Stimulated activated CD8-positive, alpha-beta memory T cell treated with anti-CD3 and anti-CD28 coated beads, Interleukin-2, amount 100 ng/mL, for 1 hour (primary cell): ENCODE results near the gene QPCTL.
"Not testable (repeated sequence)": the region's sequence is repeated elsewhere in the genome, so short reads cannot be mapped to it uniquely, and the experiment has no call there.

ENCODE experiments used
- DNase-seq, 2 donors: peaks; one replicate each; pipeline ENCODE4 v3.0.0-alpha.2; 2020; ENCODE audit warnings: low read depth in 2 of 2

The QPCTL gene

GRCh38 chr19:45717131-45717982 lies 24.9 kb downstream of the QPCTL start:
- peak; percentile 95 for DNase-seq

DNA sequence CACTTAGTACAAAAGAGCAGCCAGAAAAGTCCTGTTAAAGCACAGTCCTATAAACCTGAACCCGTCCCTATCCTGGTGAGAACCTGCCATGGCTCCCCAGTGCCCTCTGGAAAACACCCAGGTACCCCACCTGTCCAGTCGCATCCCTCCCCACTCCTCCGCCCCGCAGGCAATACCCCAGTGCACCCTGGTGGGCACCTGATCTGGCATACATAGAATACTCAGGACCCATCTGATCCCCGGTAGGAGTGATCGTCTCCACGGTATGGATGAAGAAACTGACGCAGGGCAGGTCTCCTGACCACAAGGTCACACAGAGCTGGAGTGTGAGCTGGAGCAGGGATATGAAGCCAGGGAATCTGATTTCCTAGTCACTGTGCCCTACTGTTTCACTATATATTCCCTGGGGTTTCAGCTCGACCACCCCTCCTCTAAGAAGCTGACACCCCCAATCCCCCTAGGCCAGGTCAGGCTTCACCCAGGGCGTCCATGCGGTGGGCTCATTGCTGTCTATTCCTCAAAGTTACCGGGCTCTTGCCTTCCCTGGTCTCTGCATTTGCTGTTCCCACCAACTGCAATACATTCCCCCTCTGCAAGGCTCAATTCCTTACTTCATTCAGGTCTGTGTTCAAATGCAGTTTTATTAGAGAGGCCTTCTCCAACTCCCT lies 25.7 kb downstream of the QPCTL start:
- no peak for DNase-seq

DNA sequence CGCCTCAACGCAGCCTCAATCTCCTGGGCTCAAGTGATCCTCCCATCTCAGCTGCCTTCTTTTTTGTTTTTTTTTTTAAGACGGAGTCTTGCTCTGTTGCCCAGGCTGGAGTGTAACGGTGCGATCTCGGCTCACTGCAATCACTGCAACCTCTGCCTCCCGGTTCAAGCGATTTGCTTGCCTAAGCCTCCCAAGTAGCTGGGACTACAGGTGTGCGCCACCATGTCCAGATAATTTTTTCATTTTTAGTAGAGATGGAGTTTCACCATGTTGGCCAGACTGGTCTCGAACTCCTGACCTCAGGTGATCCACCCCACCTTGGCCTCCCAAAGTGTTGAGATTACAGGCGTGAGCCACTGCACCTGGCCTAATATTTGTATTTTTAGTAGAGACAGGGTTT lies 27.6 kb downstream of the QPCTL start:
- DNase-seq = not testable (repeated sequence)

DNA sequence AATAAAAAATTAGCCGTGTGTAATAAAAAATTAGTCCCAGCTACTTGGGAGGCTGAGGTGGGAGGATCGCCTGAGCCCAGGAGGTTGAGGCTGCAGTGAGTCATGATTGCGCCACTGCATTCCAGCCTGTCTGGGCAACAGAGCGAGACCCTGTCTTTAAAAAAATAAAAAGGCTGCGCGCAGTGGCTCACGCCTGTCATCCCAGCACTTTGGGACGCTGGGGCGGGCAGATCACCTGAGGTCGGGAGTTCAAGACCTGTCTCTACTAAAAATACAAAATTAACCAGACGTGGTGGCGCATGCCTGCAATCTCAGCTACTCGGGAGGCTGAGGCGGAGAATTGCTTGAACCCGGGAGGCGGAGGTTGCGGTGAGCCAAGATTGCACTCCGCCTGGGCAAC lies 36.2 kb downstream of the QPCTL start:
- DNase-seq = not testable (repeated sequence)

GRCh38 chr19:45729800-45730290 lies 37.4 kb downstream of the QPCTL start:
- DNase-seq = no peak

DNA sequence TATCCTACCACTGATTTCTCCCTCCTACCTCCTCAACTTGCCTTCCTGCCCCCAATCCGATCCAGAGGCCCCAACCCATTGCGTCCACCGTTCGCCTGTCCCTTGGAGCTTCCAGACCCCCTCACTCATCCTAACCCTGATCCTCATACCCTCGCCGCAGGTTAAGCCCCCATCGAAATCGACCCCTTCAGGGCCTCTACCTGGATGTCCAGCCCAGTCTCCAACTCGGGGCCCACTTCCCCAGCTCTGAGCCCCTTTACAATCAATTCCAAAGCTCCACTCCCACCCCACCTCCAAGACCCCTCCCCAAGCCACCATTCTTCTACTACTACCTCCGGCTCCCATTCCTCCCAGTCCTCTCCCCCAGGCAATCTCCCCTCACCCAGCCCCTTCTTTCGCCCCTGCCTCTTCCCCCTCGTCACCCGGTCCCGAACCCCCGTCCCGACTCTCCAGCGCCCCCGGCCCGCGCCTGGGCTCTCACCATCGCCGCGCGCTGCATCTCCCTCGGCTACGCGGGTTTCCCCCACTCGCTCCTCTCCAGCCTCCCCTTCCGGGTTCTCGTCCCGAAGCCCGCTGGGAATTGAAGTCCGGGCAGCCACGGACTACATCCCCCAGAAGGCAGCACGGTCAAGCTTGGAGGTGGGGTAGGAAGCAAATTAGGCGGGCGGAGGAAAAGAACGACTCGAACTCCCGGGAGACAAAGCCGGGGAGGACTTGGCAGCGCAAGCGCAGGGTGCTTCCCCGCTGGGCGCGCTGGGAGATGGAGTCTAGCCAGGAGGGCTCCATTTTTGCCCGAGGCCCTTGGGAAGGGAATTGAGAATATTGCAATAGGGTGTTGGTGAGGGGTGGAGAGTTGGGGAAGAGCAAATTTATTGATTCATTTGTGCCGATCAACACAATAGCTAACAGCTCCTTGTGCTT lies 38.2 kb downstream of the QPCTL start, which contains the start of gene FBXO46:
TSS of gene FBXO46 (minus strand) at position 529 of the 921 bp plus-strand sequence. CDS start 17,401 bp downstream, outside the sequence.
- peak; percentile 78 to 83 for DNase-seq

DNA sequence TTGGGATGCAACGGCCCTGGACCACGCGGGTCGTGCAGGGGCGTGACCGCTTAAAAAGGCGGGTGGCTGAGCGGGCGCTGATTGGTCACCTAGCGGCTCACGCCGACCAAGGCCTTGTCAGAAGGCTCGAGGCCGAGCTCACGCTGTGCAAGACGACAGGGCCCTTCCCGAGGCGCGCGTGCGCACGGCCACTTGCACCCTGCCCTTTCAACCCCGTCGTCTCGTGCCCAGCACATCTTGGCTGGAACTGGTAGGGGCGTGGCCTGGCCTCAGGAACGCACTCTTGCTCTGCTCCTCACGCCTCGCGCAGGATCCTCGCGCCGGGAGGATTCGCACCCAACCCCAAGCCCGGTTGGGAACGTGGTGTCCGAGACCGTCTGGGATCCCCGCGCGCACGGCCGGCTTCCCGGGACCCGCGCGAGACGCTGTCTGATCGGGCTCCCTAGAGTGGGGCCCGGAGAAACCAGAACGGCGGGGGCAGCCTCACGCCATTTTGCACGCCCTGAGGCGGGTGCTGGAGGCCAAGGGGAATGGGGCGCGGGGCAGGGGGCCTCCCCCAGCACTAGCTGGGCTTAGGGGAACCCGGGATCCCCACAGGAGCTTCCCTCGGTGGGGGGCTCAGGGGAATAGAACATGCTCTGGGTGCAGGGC lies 40.8 kb downstream of the QPCTL start, which contains the start of gene MEIOSIN:
TSS of gene MEIOSIN (plus strand) at position 280 of the 651 bp plus-strand sequence. CDS start 1,938 bp downstream, outside the sequence.
- no peak for DNase-seq

GRCh38 chr19:45739498-45740439 lies 47.3 kb downstream of the QPCTL start:
- DNase-seq = no peak

DNA sequence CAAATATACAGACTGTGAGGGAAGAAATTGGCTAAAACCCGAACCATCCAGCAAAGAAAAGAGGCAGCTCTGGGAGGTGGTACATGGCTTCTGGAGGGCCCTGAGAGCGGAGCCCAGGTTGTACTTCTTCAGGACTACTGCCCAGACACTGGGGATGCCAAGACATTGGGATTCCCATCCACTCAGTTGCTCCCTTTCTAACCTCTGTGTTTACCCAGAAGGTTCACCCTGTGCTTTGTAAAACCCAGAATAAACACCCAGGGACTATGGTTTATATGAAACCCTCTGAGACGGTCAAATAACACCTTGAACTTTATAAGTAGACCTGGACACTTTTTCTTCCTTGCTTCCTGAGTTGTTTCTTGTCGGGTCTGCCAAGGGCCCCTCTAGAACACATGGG lies 50.5 kb downstream of the QPCTL start:
- no peak for DNase-seq

DNA sequence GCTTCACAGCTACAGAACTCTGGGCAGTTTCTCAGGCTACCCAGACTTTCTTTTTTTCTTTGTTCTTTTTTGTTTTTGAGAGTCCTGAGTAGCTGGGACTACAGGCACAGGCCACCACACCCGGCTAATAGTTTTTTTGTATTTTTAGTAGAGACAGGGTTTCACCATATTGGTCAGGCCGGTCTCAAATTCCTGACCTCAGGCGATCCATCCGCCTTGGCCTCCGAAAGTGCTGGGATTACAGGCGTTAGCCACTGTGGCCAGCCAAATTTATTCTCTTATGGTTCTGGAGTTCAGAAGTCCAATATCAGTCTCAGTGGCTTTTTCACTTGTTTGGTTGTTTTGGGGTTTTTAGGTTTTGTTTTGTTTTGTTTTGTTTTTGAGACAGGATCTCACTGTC lies 53.1 kb downstream of the QPCTL start:
- no peak for DNase-seq

GRCh38 chr19:45746866-45747265 lies 54.4 kb downstream of the QPCTL start:
- no peak for DNase-seq

DNA sequence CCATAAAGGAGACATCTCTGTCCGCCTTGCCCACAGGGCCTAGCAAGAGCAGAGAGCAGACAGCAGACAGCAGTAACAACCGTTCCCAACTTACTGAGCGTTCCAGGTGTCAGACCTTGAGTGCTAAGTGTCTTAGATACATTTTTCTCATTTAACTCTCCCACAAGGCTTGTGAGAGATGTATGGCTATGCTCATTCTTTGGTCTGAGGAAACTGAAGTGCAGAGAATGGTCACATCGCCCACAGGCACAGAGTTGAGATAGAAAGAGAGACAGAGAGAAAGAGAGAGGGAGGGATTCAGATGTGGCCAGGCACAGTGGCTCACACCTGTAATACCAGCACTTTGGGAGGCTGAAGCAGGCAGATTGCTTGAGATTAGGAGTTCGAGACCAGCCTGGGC lies 55.0 kb downstream of the QPCTL start:
- DNase-seq = no peak

GRCh38 chr19:45751483-45751882 lies 59.0 kb downstream of the QPCTL start:
- not testable (repeated sequence) for DNase-seq

GRCh38 chr19:45752639-45753038 lies 60.2 kb downstream of the QPCTL start:
- no peak for DNase-seq

DNA sequence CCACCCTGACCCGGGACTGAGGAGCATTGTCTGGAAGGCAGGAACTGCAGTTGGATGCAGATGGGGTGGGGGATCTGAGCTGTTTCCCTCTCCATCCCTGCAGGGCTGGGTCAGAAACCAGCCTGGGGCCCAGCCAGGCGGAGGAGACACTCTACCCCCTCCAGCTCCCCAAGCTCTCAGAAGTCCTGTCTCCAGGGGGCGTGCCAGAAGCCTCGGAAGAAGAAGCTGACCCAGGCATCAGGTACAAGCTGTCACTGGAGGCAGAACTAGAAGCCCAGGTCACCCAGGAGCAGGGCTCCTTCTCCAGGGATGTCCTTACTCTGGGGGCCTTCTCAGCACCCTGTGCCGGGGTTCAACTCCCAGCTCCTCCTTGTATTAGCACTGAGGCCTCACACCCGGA lies 61.1 kb downstream of the QPCTL start:
- DNase-seq = no peak
